Stimulated activated effector memory CD8-positive, alpha-beta T cell treated with anti-CD3 and anti-CD28 coated beads, Interleukin-12 subunit alpha, Interleukin-12 subunit beta, amount 100 ng/mL, for 72 hours (primary cell): ENCODE data around the gene MAML2.

Source experiments
- ATAC-seq: fragments of 150-1000 bp; cut with Tn5 transposase; 2 replicates; pipeline ENCODE4 v1.10.0; 2021
- DNase-seq, 2 donors: peaks; one replicate each; pipeline ENCODE4 v3.0.0; 2021 to 2022; ENCODE audit warnings: low spot score in 2 of 2
- H3K27ac Mint-ChIP-seq: one replicate; pipeline ENCODE4 v1.8.0; 2022; ENCODE audit warnings: mild to moderate bottlenecking, mixed read lengths
- H3K36me3 Mint-ChIP-seq: one replicate; pipeline ENCODE4 v1.8.0; 2022; ENCODE audit warnings: mild to moderate bottlenecking, mixed read lengths
- H3K4me1 Mint-ChIP-seq: one replicate; pipeline ENCODE4 v1.8.0; 2022; ENCODE audit warnings: mixed read lengths
- H3K4me3 Mint-ChIP-seq: one replicate; pipeline ENCODE4 v1.8.0; 2022; ENCODE audit warnings: mild to moderate bottlenecking, mixed read lengths
- H3K9me3 Mint-ChIP-seq: one replicate; pipeline ENCODE4 v1.8.0; 2022; ENCODE audit warnings: mixed read lengths

Gene MAML2

DNA sequence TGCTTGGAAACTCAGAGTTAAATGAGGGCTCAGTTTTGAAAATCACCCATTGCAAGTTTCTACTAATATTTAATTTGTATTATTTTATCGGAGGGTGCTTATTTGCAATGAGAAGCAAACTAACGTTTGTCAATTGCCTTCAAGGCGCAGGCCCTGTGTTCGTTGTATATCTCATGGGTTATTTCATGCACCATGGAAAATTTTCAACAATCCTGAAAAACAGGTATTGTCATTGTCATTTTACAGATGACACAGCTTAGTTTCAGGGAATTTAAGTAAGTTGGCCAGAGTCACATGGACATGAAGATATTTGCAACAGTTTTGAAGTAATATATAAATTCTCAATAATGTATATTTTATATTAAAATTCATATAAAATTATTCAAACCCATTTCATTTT lies 261.4 kb downstream of the MAML2 start:
- Mint-ChIP-seq H3K27ac (no peak overlapping the region), H3K4me3 (no peak overlapping the region), H3K36me3 (no peaks in the 10 kb centered on the region)

GRCh38 chr11:96079691-96080090 lies 263.3 kb downstream of the MAML2 start:
- peaks cover 40% of the 10 kb centered on the region for H3K4me1 Mint-ChIP-seq
- ATAC-seq, result no peak
- H3K27ac Mint-ChIP-seq, result no peak overlapping the region

More for the DNA sequence above, 261.4 kb downstream of the MAML2 start:
- ATAC-seq, result no peak
- DNase-seq, result no peak
- Mint-ChIP-seq H3K4me1 (peaks cover 30% of the 10 kb centered on the region), H3K9me3 (no peaks in the 10 kb centered on the region)

GRCh38 chr11:96075532-96075959 lies 267.4 kb downstream of the MAML2 start:
- Mint-ChIP-seq H3K4me1 (peaks cover 44% of the 10 kb centered on the region), H3K9me3 (no peaks in the 10 kb centered on the region), H3K36me3 (peaks cover 5% of the 10 kb centered on the region), H3K27ac (peak overlapping the region; percentile 46), H3K4me3 (peak overlapping the region; percentile 40)
- peak; percentile 95 for ATAC-seq
- no peak for DNase-seq

More at GRCh38 chr11:96079691-96080090, 263.3 kb downstream of the MAML2 start:
- no peaks in the 10 kb centered on the region for H3K36me3 Mint-ChIP-seq
- no peak for DNase-seq
- H3K4me3 Mint-ChIP-seq, result no peak overlapping the region
- no peaks in the 10 kb centered on the region for H3K9me3 Mint-ChIP-seq

- Mint-ChIP-seq H3K9me3 (no peaks in the 10 kb centered on the region), H3K4me3 (peak overlapping the region; percentile 40), H3K27ac (peak overlapping the region; percentile 46), H3K4me1 (peaks cover 42% of the 10 kb centered on the region), H3K36me3 (peaks cover 5% of the 10 kb centered on the region)
- no peak for DNase-seq
- no peak for ATAC-seq
These were observed 268.3 kb downstream of the MAML2 start for GRCh38 chr11:96074551-96075310.

DNA sequence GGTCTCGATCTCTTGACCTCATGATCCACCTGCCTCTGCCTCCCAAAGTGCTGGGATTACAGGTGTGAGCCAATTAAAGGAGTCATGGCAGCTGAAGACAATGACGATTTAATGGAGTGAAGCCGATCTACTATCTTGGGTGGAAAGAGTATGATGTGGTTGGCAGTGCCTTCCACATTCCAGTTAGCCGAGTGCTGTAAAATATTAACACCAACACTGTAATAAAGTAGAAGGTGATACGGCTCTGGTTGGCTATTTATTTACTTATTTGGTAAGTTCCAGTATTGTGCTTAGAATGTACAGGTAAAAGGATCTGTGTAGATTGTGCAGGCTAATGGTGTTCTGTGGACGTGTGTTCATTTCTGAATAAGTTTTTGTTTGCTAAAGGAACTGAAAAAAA lies 269.5 kb downstream of the MAML2 start:
- no peak overlapping the region for H3K4me3 Mint-ChIP-seq
- DNase-seq (no peak), ATAC-seq (no peak)
- H3K4me1 Mint-ChIP-seq, result peaks cover 44% of the 10 kb centered on the region
- H3K27ac Mint-ChIP-seq, result no peak overlapping the region
- H3K36me3 Mint-ChIP-seq, result peaks cover 10% of the 10 kb centered on the region
- no peaks in the 10 kb centered on the region for H3K9me3 Mint-ChIP-seq

- no peaks in the 10 kb centered on the region for H3K9me3 Mint-ChIP-seq
- no peak overlapping the region for H3K27ac Mint-ChIP-seq
- ATAC-seq, result no peak
- DNase-seq, result no peak
- H3K4me1 Mint-ChIP-seq, result peaks cover 46% of the 10 kb centered on the region
- H3K4me3 Mint-ChIP-seq, result no peak overlapping the region
- H3K36me3 Mint-ChIP-seq, result peaks cover 10% of the 10 kb centered on the region
These were observed 270.4 kb downstream of the MAML2 start for GRCh38 chr11:96072592-96072991.

DNA sequence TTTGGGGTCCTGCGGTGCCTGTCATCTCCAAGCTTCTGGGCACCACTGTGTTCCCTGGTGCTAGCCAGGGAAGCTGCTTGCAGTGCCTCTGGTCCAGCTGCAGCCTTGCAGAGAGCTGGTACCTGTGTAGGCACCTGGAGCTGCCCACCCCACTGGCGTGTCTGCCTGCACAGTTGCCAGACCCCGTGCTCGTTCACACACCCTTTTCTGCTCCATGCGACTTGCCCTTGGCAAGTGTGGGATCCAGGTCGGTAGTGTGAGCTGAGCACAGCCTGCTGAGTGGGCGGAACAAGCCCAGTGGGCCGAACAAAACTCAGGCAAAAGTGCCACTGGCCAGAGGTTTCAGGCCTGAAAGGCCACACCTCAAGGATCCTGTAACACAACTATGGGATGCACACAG lies 272.5 kb downstream of the MAML2 start:
- H3K36me3 Mint-ChIP-seq, result peaks cover 10% of the 10 kb centered on the region
- no peak for DNase-seq
- no peaks in the 10 kb centered on the region for H3K9me3 Mint-ChIP-seq
- peaks cover 50% of the 10 kb centered on the region for H3K4me1 Mint-ChIP-seq
- H3K27ac Mint-ChIP-seq, result no peak overlapping the region
- no peak for ATAC-seq
- H3K4me3 Mint-ChIP-seq, result no peak overlapping the region

GRCh38 chr11:96067160-96067559 lies 275.8 kb downstream of the MAML2 start:
- no peak for ATAC-seq
- DNase-seq, result no peak
- H3K4me1 Mint-ChIP-seq, result peaks cover 51% of the 10 kb centered on the region
- no peaks in the 10 kb centered on the region for H3K9me3 Mint-ChIP-seq
- peaks cover 8% of the 10 kb centered on the region for H3K36me3 Mint-ChIP-seq
- H3K27ac Mint-ChIP-seq, result no peak overlapping the region
- H3K4me3 Mint-ChIP-seq, result no peak overlapping the region

GRCh38 chr11:96065379-96065778 lies 277.6 kb downstream of the MAML2 start:
- Mint-ChIP-seq H3K9me3 (no peaks in the 10 kb centered on the region), H3K4me3 (no peak overlapping the region), H3K27ac (no peak overlapping the region), H3K4me1 (peaks cover 64% of the 10 kb centered on the region), H3K36me3 (peaks cover 15% of the 10 kb centered on the region)
- DNase-seq (no peak), ATAC-seq (no peak)

GRCh38 chr11:96063886-96064285 lies 279.1 kb downstream of the MAML2 start:
- DNase-seq (no peak), ATAC-seq (no peak)
- no peak overlapping the region for H3K27ac Mint-ChIP-seq
- H3K36me3 Mint-ChIP-seq, result peaks cover 17% of the 10 kb centered on the region
- no peak overlapping the region for H3K4me3 Mint-ChIP-seq
- H3K4me1 Mint-ChIP-seq, result peaks cover 59% of the 10 kb centered on the region
- no peaks in the 10 kb centered on the region for H3K9me3 Mint-ChIP-seq

DNA sequence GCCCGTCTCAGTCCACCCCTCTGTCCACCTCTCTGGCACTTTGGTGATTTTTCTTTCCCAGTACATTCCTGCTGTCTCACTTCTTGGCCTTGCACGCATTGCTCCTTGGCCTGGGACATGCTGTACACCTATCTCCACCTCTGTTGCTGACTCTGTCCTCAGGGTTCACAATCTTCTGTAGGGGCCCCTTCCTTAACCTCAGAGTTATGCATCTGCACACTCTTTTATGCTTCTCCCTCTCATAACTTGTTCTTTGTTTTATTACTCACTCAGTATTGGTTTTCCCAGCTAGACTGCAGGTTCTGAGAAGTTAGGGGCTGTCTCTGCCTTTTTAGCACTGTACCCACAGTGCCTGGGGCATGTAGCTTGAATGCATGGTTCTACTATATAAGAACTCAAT lies 279.9 kb downstream of the MAML2 start:
- DNase-seq (no peak), ATAC-seq (peak; percentile 77)
- Mint-ChIP-seq H3K9me3 (no peaks in the 10 kb centered on the region), H3K4me3 (peak overlapping the region; percentile 46), H3K4me1 (peaks cover 52% of the 10 kb centered on the region), H3K27ac (peak overlapping the region; percentile 68), H3K36me3 (peaks cover 15% of the 10 kb centered on the region)

DNA sequence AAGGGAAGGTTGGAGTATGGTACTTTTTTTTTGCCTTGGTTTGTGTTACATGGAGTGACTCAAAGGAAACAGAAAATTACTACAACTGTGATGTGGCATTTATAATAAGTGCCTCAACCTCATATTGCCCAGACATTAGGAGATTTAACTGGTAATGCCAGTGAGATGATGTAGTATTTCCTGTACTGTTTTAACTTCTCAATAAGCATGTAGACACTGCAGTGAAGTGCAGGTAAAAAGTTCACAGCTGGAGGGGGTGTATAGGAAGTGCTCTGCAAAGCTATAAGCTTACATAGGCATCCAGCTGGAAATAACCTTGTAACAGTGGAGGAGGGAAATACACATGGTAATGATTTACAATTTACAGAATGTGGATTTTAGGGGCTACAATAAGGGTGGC lies 280.9 kb downstream of the MAML2 start:
- Mint-ChIP-seq H3K9me3 (no peaks in the 10 kb centered on the region), H3K4me1 (peaks cover 47% of the 10 kb centered on the region), H3K36me3 (peaks cover 15% of the 10 kb centered on the region), H3K4me3 (peak overlapping the region; percentile 46), H3K27ac (peak overlapping the region; percentile 68)
- ATAC-seq, result peak; percentile 94
- no peak for DNase-seq

- DNase-seq, result no peak
These were observed 281.3 kb downstream of the MAML2 start for GRCh38 chr11:96061730-96062129.

DNA sequence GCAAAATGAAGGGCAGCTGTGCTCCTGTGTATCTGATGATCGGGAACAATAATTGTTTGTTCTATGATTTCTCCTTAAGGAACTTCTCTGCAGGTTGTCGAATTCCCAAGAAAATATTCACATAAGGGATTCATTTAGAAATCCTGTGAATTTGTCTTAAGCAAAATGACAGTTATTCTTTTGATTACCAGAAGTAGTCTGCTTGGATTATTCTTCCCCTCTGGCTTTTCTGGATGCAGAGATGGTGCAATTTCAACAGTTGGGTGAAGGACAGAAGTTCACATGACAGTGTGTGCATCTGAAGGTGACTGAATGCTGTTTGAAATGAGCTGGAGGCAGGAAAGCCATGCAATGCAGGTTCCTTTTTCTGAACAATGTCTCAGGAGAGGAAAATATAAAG lies 281.9 kb downstream of the MAML2 start:
- ATAC-seq (no peak), DNase-seq (no peak)
- Mint-ChIP-seq H3K9me3 (no peaks in the 10 kb centered on the region), H3K4me3 (peak overlapping the region; percentile 46), H3K27ac (peak overlapping the region; percentile 68), H3K4me1 (peaks cover 39% of the 10 kb centered on the region), H3K36me3 (peaks cover 15% of the 10 kb centered on the region)

More at GRCh38 chr11:96061730-96062129, 281.3 kb downstream of the MAML2 start:
- peak overlapping the region; percentile 46 for H3K4me3 Mint-ChIP-seq
- H3K36me3 Mint-ChIP-seq, result peaks cover 15% of the 10 kb centered on the region
- H3K9me3 Mint-ChIP-seq, result no peaks in the 10 kb centered on the region
- ATAC-seq, result peak; percentile 72
- peak overlapping the region; percentile 68 for H3K27ac Mint-ChIP-seq
- H3K4me1 Mint-ChIP-seq, result peaks cover 46% of the 10 kb centered on the region

DNA sequence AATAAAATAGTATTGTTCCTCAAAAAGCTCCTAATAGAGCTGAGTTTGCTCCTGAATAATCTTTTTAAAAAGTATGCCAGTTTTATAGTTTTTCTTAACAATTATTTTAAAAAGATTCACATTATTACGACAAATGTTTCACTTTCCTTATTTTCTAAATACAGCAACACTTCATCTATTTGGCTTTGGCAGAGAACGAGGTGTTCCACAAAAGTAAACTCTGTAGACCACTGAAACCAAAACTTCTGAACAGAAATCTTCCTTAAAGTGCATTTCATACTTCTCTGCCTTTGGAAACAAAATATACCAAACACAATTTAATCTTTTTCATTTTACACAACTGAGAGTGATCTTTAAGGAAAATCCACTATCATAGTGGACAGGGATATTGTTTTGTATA lies 285.5 kb downstream of the MAML2 start:
- ATAC-seq (no peak), DNase-seq (no peak)
- H3K27ac Mint-ChIP-seq, result peak overlapping the region; percentile 1
- no peaks in the 10 kb centered on the region for H3K9me3 Mint-ChIP-seq
- peaks cover 26% of the 10 kb centered on the region for H3K36me3 Mint-ChIP-seq
- H3K4me3 Mint-ChIP-seq, result no peak overlapping the region
- H3K4me1 Mint-ChIP-seq, result peaks cover 52% of the 10 kb centered on the region

DNA sequence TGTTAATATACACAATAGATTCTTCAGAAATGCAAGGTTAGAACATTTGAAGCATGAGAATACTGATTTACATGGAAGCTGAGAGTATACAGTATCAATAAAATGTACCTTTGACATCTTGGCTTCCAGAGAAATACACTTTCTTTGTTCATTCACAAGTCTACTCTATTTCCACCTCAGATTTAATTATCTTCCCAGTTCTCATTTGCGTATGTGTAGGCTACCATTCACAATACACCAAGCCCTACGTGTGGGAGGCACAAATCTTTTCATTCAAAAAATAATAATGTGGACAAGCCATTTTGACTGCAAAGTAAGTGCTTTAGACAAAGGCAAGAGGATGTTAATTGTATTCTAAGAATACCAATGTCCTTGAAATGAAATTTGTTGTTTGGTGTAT lies 286.4 kb downstream of the MAML2 start:
- ATAC-seq, result no peak
- peaks cover 18% of the 10 kb centered on the region for H3K36me3 Mint-ChIP-seq
- no peaks in the 10 kb centered on the region for H3K9me3 Mint-ChIP-seq

More for the DNA sequence above, 286.4 kb downstream of the MAML2 start:
- Mint-ChIP-seq H3K4me1 (peaks cover 52% of the 10 kb centered on the region), H3K4me3 (no peak overlapping the region), H3K27ac (no peak overlapping the region)
- DNase-seq, result no peak
